ENCODE data around the gene SIDT2. TPM values are rescaled to one million over a fixed set of nuclear protein-coding genes. Genes with fewer than 3 reads are reported as not detected.
A peak's percentile ranks its signal among the peaks of the same experiment; 100 is the strongest.

SIDT2 gene
- total and polyA plus RNA-seq, 2 of the 13 experiments (the other 11 are each of a cell fraction or from before 2014, with no cell fraction given): 11.5 to 28.0 TPM

GRCh38 chr11:117144477-117145392 is 33.8 kb upstream of the SIDT2 start (continued):
- TF ChIP-seq ZFP91 (CRISPR knock-in tag; IDR thresholded peaks at IDR 0.05; ENCODE audit: borderline replicate concordance) (no peak), LBX2 (CRISPR knock-in tag; IDR thresholded peaks at IDR 0.05; ENCODE audit: borderline replicate concordance) (no peak), ZBTB1 (CRISPR knock-in tag; IDR thresholded peaks at IDR 0.05; ENCODE audit: borderline replicate concordance) (no peak), SP2 (CRISPR knock-in tag; IDR thresholded peaks at IDR 0.05) (no peak), FOXK1 (CRISPR knock-in tag; IDR thresholded peaks at IDR 0.05; ENCODE audit: borderline replicate concordance, low read depth) (no peak), SMC3 (IDR thresholded peaks at IDR 0.05; ENCODE audit: low read length) (no peak), KAT7 (CRISPR knock-in tag; IDR thresholded peaks at IDR 0.05; ENCODE audit: borderline replicate concordance) (no peak), FOXP1 (IDR thresholded peaks at IDR 0.05) (no peak), FOXP1 (CRISPR knock-in tag; IDR thresholded peaks at IDR 0.05) (no peak), MAFF (IDR thresholded peaks at IDR 0.05; ENCODE audit: low read depth, low read length) (no peak), ZNF10 (CRISPR knock-in tag; IDR thresholded peaks at IDR 0.05; ENCODE audit: borderline replicate concordance, low read depth) (no peak), ZNF749 (CRISPR knock-in tag; IDR thresholded peaks at IDR 0.05; ENCODE audit: borderline replicate concordance) (no peak), ZMAT5 (CRISPR knock-in tag; IDR thresholded peaks at IDR 0.05; ENCODE audit: borderline replicate concordance, low read depth) (no peak), CBFB (CRISPR knock-in tag; IDR thresholded peaks at IDR 0.05) (no peak), ZNF276 (CRISPR knock-in tag; IDR thresholded peaks at IDR 0.05; ENCODE audit: low read depth) (no peak), CEBPG (CRISPR knock-in tag; IDR thresholded peaks at IDR 0.05) (no peak), KAT2B (IDR thresholded peaks at IDR 0.05; ENCODE audit: borderline replicate concordance, low read depth, low read length) (no peak), FOXM1 (CRISPR knock-in tag; IDR thresholded peaks at IDR 0.05) (0 out of 2 replicates have a peak, but pooled peaks have one; percentile 13), ZNF564 (CRISPR knock-in tag; IDR thresholded peaks at IDR 0.05) (no peak), GPBP1L1 (CRISPR knock-in tag; IDR thresholded peaks at IDR 0.05) (no peak), HNF1B (CRISPR knock-in tag; IDR thresholded peaks at IDR 0.05) (0 out of 2 replicates have a peak, but pooled peaks have one; percentile 13), NR1H2 (CRISPR knock-in tag; IDR thresholded peaks at IDR 0.05; ENCODE audit: borderline replicate concordance, low read depth) (no peak; the same call in 1 of the 2 replicates), TBL1XR1 (IDR thresholded peaks at IDR 0.05; ENCODE audit: borderline replicate concordance, low read length, partially characterized antibody) (no peak)

Data from HepG2 (cell line).